ENCODE data around the gene GEMIN4. TPM values are rescaled to one million over a fixed set of nuclear protein-coding genes. Genes with fewer than 3 reads are reported as not detected.
"Not testable (repeated sequence)": the region's sequence is repeated elsewhere in the genome, so short reads cannot be mapped to it uniquely, and the experiment has no call there.

GEMIN4 gene
- total RNA-seq, 2 experiments from 2014 or later = 41.4 to 45.8 TPM

DNA sequence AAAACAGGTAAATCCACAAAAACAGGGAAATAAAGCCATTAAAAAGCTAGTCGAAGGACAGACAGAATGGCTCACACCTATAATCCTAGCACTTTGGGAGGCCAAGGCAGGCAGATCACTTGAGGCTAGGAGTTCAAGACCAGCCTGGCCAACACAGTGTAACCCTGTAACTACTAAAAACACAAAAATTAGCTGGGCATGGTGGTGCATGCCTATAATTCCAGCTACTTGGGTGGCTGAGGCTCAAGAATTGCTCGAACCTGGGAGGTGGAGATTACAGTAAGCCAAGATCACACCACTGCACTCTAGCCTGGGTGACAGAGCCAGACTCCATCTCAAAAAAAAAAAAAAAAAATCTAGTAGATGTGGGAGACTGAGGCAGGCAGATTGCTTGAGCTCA lies 54.0 kb downstream of the GEMIN4 start:
- H3K4me1 Mint-ChIP-seq (ENCODE audit: low read depth); ATAC-seq; POLR2A ChIA-PET; H3K4me3 Mint-ChIP-seq; DNase-seq; H3K9me3 Mint-ChIP-seq (ENCODE audit: insufficient read depth); H3K27me3 Mint-ChIP-seq (ENCODE audit: low read depth); H3K27ac Mint-ChIP-seq: not testable (repeated sequence)
- CTCF ChIA-PET = interaction anchor here (1.0 to 11.0 kb wide), 5 partner anchors 10 to 287 kb away, joined by 3 to 209 read pairs (median 4); a partner anchor contains a TSS
- peaks cover 24% of the 10 kb centered on the region for H3K36me3 Mint-ChIP-seq (ENCODE audit: low read depth)

DNA sequence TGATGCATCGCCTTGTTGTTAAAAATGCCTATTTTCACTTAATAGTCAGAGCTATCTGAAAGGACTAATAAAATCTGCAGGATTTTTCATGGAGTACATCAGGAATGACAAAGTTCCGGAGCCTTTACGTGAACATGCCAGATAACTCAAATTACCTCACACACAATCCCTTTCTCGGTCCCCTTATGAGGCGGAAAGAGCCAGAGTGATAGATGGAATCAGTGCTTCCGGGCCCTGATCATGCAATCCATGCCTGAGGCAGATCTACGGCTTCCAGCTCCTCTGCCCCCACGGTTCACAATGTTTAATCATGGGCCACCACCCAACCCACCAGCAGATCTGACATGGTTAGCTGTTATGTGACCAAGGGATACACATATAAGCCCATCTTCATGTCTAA lies 54.4 kb downstream of the GEMIN4 start:
- Mint-ChIP-seq H3K27me3 (ENCODE audit: low read depth) (no peaks in the 10 kb centered on the region), H3K9me3 (ENCODE audit: insufficient read depth) (no peaks in the 10 kb centered on the region), H3K27ac (no peak overlapping the region), H3K36me3 (ENCODE audit: low read depth) (peaks cover 24% of the 10 kb centered on the region), H3K4me1 (ENCODE audit: low read depth) (no peaks in the 10 kb centered on the region), H3K4me3 (no peak overlapping the region)
- ATAC-seq (no peak), DNase-seq (no peak)
- ChIA-PET POLR2A (no interaction called here), CTCF (interaction anchor here (1.1 to 11.0 kb wide), 4 partner anchors 10 to 286 kb away, joined by 3 to 209 read pairs (median 4); a partner anchor contains a TSS)

DNA sequence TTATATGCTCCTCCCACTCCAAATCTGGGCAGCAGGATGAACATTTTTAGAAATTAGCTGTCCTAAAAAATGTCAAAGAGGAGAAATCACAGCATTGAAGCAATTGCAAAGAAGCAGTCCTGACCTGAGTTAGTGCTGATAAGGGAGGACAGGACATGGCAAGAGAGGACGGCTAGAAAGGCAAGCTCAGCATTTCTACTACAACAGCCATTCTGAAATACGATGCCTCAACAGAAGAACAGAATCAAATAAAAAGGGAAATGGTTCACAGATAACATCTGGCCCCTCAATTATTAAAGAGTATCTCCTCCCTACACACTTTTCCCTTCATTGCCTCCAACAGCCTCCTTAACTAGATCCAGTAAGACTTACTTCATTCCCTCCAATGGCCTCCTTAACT lies 55.7 kb downstream of the GEMIN4 start:
- ChIA-PET POLR2A (no interaction called here), CTCF (interaction anchor here (1.2 kb wide), 1 partner anchor 284 kb away, joined by 10 read pairs; no protein-coding TSS in a partner anchor)
- Mint-ChIP-seq H3K9me3 (ENCODE audit: insufficient read depth) (no peaks in the 10 kb centered on the region), H3K27ac (no peak overlapping the region), H3K27me3 (ENCODE audit: low read depth) (no peaks in the 10 kb centered on the region), H3K4me3 (no peak overlapping the region), H3K36me3 (ENCODE audit: low read depth) (peaks cover 24% of the 10 kb centered on the region), H3K4me1 (ENCODE audit: low read depth) (no peaks in the 10 kb centered on the region)
- ATAC-seq (no peak), DNase-seq (no peak)

Other genes with a start within 250 kb of the GEMIN4 start
- gene VPS53, start 37.4 kb downstream of the GEMIN4 start, total RNA-seq = 10 to 100 TPM; 71.4 to 76.0 TPM
- 10 to 100 TPM; 17.0 to 17.9 TPM for gene TLCD3A, start 19.7 kb downstream of the GEMIN4 start, total RNA-seq
- 10 to 100 TPM; 57.5 to 59.1 TPM for gene GLOD4, start 30.0 kb upstream of the GEMIN4 start, total RNA-seq
- 10 to 100 TPM; 19.4 to 19.6 TPM for gene MRM3, start 30.1 kb upstream of the GEMIN4 start, total RNA-seq
- gene NXN, start 227.5 kb upstream of the GEMIN4 start, total RNA-seq = under 1 TPM; 0.68 to 0.97 TPM
- gene TIMM22, start 244.9 kb upstream of the GEMIN4 start, total RNA-seq = 10 to 100 TPM; 10.0 to 10.4 TPM